ENCODE data around the gene SVIL.
"Not testable (repeated sequence)": the region's sequence is repeated elsewhere in the genome, so short reads cannot be mapped to it uniquely, and the experiment has no call there.

Gene SVIL

DNA sequence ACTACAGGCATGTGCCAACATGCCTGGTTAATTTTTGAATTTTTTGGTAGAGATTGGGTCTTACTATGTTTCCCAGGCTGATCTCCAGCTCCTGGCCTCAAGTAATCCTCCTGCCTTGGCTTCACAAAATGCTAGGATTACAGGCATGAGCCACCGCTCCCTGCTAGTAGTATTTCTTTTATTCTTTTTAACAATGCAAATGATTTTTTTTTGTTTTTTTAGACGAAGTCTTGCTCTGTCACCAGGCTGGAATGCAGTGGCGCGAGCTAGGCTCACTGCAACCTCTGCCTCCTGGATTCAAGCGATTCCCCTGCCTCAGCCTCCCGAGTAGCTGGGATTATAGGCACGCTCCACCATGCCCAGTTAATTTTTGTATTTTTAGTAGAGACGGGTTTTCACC lies 58.1 kb downstream of the SVIL start:
- no peaks in the 10 kb centered on the region for H3F3A ChIP-seq (ENCODE audit: low read depth)
- no peaks in the 10 kb centered on the region for H3K36me3 ChIP-seq (ENCODE audit: insufficient read depth, low read length)
- H3K4me1 ChIP-seq (ENCODE audit: insufficient read depth, low read length, poor library complexity, severe bottlenecking), result no peaks in the 10 kb centered on the region
- no peak overlapping the region for H2AFZ ChIP-seq (ENCODE audit: low read length)
- no peaks in the 10 kb centered on the region for H3K9me2 ChIP-seq (replicated peaks; ENCODE audit: low read depth, low read length)
- no peaks in the 10 kb centered on the region for H3K79me2 ChIP-seq (ENCODE audit: insufficient read depth, low read length)
- H3K4me2 ChIP-seq (ENCODE audit: low read depth, low read length, poor library complexity, severe bottlenecking), result no peak overlapping the region
- no peaks in the 10 kb centered on the region for H3K27me3 ChIP-seq (ENCODE audit: insufficient read depth, low read length, poor library complexity, severe bottlenecking)
- TF ChIP-seq, protein P1, sequence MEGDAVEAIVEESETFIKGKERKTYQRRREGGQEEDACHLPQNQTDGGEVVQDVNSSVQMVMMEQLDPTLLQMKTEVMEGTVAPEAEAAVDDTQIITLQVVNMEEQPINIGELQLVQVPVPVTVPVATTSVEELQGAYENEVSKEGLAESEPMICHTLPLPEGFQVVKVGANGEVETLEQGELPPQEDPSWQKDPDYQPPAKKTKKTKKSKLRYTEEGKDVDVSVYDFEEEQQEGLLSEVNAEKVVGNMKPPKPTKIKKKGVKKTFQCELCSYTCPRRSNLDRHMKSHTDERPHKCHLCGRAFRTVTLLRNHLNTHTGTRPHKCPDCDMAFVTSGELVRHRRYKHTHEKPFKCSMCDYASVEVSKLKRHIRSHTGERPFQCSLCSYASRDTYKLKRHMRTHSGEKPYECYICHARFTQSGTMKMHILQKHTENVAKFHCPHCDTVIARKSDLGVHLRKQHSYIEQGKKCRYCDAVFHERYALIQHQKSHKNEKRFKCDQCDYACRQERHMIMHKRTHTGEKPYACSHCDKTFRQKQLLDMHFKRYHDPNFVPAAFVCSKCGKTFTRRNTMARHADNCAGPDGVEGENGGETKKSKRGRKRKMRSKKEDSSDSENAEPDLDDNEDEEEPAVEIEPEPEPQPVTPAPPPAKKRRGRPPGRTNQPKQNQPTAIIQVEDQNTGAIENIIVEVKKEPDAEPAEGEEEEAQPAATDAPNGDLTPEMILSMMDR (conservative IDR thresholded peaks at IDR 0.05; ENCODE audit: low read length), result no peak
- no peak for TF ChIP-seq EZH2phosphoT487 (IDR thresholded peaks at IDR 0.05; ENCODE audit: borderline replicate concordance)
- H3K4me3 ChIP-seq (ENCODE audit: low read length, poor library complexity, severe bottlenecking), result no peak overlapping the region
- no peaks in the 10 kb centered on the region for H4K20me1 ChIP-seq (ENCODE audit: insufficient read depth, low read length, poor library complexity, severe bottlenecking)
- H3K9me3 ChIP-seq (ENCODE audit: insufficient read depth, low read depth, low read length), result no peaks in the 10 kb centered on the region
- no peak overlapping the region for H3K9ac ChIP-seq (ENCODE audit: low read depth, low read length, poor library complexity, severe bottlenecking)

DNA sequence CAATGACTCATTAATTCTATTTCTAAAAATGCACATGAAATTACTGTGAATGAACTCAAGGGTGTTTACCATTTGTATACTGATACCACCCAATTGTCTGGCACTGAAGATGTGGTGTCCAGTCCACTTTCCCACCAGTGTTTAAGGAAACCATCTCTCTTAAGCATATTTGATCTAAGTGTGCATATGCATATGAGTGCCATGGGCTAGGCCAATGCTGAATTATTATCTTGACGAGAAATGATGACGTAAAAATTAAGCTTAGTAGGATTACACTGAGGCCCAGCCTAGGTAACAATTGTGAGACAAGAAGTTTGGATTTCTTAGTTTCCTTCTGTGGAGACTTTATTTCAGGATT lies 59.7 kb downstream of the SVIL start:
- H4K20me1 ChIP-seq (ENCODE audit: insufficient read depth, low read length, poor library complexity, severe bottlenecking), result no peaks in the 10 kb centered on the region
- no peaks in the 10 kb centered on the region for H3K36me3 ChIP-seq (ENCODE audit: insufficient read depth, low read length)
- H3K9me3 ChIP-seq (ENCODE audit: insufficient read depth, low read depth, low read length), result no peaks in the 10 kb centered on the region
- no peak for TF ChIP-seq EZH2phosphoT487 (IDR thresholded peaks at IDR 0.05; ENCODE audit: borderline replicate concordance)
- TF ChIP-seq, protein P1 (conservative IDR thresholded peaks at IDR 0.05; ENCODE audit: low read length), result no peak
- H3K79me2 ChIP-seq (ENCODE audit: insufficient read depth, low read length), result no peaks in the 10 kb centered on the region
- no peak overlapping the region for H3K9ac ChIP-seq (ENCODE audit: low read depth, low read length, poor library complexity, severe bottlenecking)
- H3F3A ChIP-seq (ENCODE audit: low read depth), result no peaks in the 10 kb centered on the region
- H2AFZ ChIP-seq (ENCODE audit: low read length), result no peak overlapping the region
- no peaks in the 10 kb centered on the region for H3K4me1 ChIP-seq (ENCODE audit: insufficient read depth, low read length, poor library complexity, severe bottlenecking)
- H3K27me3 ChIP-seq (ENCODE audit: insufficient read depth, low read length, poor library complexity, severe bottlenecking), result no peaks in the 10 kb centered on the region
- no peak overlapping the region for H3K4me2 ChIP-seq (ENCODE audit: low read depth, low read length, poor library complexity, severe bottlenecking)
- no peak overlapping the region for H3K4me3 ChIP-seq (ENCODE audit: low read length, poor library complexity, severe bottlenecking)
- no peaks in the 10 kb centered on the region for H3K9me2 ChIP-seq (replicated peaks; ENCODE audit: low read depth, low read length)

DNA sequence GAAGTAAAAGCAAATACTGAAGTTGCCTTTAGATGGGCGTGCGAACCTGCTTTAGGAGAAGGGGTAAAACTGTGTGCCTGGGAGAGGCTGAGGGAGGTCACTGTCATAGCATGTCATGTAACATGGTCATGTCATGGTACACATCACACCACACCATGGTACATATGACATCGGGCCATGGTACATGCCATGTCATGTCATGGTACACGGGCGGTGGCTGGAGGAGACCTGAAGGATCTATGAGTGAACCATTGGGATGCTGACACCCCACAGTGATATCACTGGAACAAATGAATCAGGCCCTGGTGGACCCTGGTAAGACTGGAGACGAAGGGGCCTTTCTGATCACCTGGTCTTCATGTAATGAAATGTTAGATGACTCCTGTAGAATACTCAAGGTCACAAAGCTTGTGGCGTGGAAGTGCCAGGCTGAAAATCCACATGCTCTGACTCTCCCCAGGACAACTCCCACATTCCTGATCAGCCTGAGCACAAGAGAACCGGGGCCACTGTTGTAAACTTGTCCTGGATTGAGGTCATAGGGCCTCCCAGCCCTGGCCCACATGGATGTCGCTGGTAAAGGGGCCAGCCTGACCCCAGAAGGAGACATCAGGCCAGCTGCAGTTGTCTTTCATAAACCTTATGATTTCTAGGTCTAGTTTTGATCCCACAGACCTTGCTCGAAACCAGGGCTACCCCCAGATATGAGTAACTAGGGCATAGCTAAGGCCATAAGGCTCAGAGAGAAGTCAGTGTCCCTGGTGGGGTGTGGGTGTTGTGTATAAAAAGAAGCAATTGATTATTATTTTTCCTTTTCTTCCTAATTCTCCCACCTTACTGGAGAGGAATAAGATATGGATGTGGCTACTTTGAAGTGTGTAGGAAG lies 60.3 kb downstream of the SVIL start:
- H3F3A ChIP-seq (ENCODE audit: low read depth); H3K9me2 ChIP-seq (replicated peaks; ENCODE audit: low read depth, low read length); H3K9me3 ChIP-seq (ENCODE audit: insufficient read depth, low read depth, low read length); H3K79me2 ChIP-seq (ENCODE audit: insufficient read depth, low read length); H3K27me3 ChIP-seq (ENCODE audit: insufficient read depth, low read length, poor library complexity, severe bottlenecking); H3K4me2 ChIP-seq (ENCODE audit: low read depth, low read length, poor library complexity, severe bottlenecking); H4K20me1 ChIP-seq (ENCODE audit: insufficient read depth, low read length, poor library complexity, severe bottlenecking); H3K36me3 ChIP-seq (ENCODE audit: insufficient read depth, low read length); H3K9ac ChIP-seq (ENCODE audit: low read depth, low read length, poor library complexity, severe bottlenecking); H3K4me3 ChIP-seq (ENCODE audit: low read length, poor library complexity, severe bottlenecking); H2AFZ ChIP-seq (ENCODE audit: low read length); H3K4me1 ChIP-seq (ENCODE audit: insufficient read depth, low read length, poor library complexity, severe bottlenecking): not testable (repeated sequence)

DNA sequence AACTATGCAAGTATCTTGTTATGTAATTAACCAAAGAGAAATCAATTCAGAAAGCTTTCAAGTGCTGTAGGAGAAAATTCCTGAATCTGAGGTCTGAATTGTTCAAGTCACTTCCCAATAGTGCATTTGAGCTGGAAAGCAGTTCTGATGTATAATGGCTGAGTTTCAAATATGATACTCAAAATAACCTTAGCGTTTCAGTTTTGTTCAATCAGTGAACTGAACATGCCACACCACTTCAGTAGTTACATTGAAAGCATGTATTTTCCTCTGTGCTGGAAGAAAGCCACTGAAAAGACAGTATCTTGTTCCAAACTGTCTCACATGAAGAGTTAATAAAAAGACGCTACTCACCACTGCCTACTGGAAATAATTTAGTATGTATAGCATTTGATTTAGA lies 64.5 kb downstream of the SVIL start:
- H3K9me3 ChIP-seq (ENCODE audit: insufficient read depth, low read depth, low read length); H3K27me3 ChIP-seq (ENCODE audit: insufficient read depth, low read length, poor library complexity, severe bottlenecking); H4K20me1 ChIP-seq (ENCODE audit: insufficient read depth, low read length, poor library complexity, severe bottlenecking); H3K9ac ChIP-seq (ENCODE audit: low read depth, low read length, poor library complexity, severe bottlenecking); H3K4me1 ChIP-seq (ENCODE audit: insufficient read depth, low read length, poor library complexity, severe bottlenecking); H2AFZ ChIP-seq (ENCODE audit: low read length); H3F3A ChIP-seq (ENCODE audit: low read depth); H3K36me3 ChIP-seq (ENCODE audit: insufficient read depth, low read length); H3K4me2 ChIP-seq (ENCODE audit: low read depth, low read length, poor library complexity, severe bottlenecking); H3K4me3 ChIP-seq (ENCODE audit: low read length, poor library complexity, severe bottlenecking); H3K9me2 ChIP-seq (replicated peaks; ENCODE audit: low read depth, low read length); H3K79me2 ChIP-seq (ENCODE audit: insufficient read depth, low read length): not testable (repeated sequence)
